ENCODE results near the gene SIK3.

Gene SIK3

GRCh38 chr11:116870054-116870453, 228.2 kb downstream of the SIK3 start:
- no peak for DNase-seq (ENCODE audit: low read depth in 2 of 2, low spot score in 1 of 2)

- no peak for DNase-seq (ENCODE audit: low read depth in 2 of 2, low spot score in 1 of 2)
Measured at GRCh38 chr11:116869610-116870009, 228.6 kb downstream of the SIK3 start.

- DNase-seq (ENCODE audit: low read depth in 2 of 2, low spot score in 1 of 2): no peak
Measured at GRCh38 chr11:116868066-116868465, 230.2 kb downstream of the SIK3 start.

- no peak for DNase-seq (ENCODE audit: low read depth in 2 of 2, low spot score in 1 of 2)
Measured at GRCh38 chr11:116867619-116868018, 230.6 kb downstream of the SIK3 start.

GRCh38 chr11:116866804-116867455, 231.3 kb downstream of the SIK3 start:
- DNase-seq (ENCODE audit: low read depth in 2 of 2, low spot score in 1 of 2): no peak

GRCh38 chr11:116865696-116866095, 232.5 kb downstream of the SIK3 start:
- DNase-seq (ENCODE audit: low read depth in 2 of 2, low spot score in 1 of 2): no peak

GRCh38 chr11:116864531-116864930, 233.7 kb downstream of the SIK3 start:
- no peak for DNase-seq (ENCODE audit: low read depth in 2 of 2, low spot score in 1 of 2)

GRCh38 chr11:116862951-116863350, 235.3 kb downstream of the SIK3 start:
- no peak for DNase-seq (ENCODE audit: low read depth in 2 of 2, low spot score in 1 of 2)

GRCh38 chr11:116862185-116862584, 236.0 kb downstream of the SIK3 start:
- no peak for DNase-seq (ENCODE audit: low read depth in 2 of 2, low spot score in 1 of 2)

GRCh38 chr11:116861539-116861938, 236.7 kb downstream of the SIK3 start:
- DNase-seq (ENCODE audit: low read depth in 2 of 2, low spot score in 1 of 2): no peak

- no peak for DNase-seq (ENCODE audit: low read depth in 2 of 2, low spot score in 1 of 2)
Measured at GRCh38 chr11:116860303-116860702, 237.9 kb downstream of the SIK3 start.

- DNase-seq (ENCODE audit: low read depth in 2 of 2, low spot score in 1 of 2): no peak
Measured at GRCh38 chr11:116859175-116859574, 239.1 kb downstream of the SIK3 start.

GRCh38 chr11:116857936-116858335, 240.3 kb downstream of the SIK3 start:
- no peak for DNase-seq (ENCODE audit: low read depth in 2 of 2, low spot score in 1 of 2)

GRCh38 chr11:116857316-116857715, 240.9 kb downstream of the SIK3 start:
- DNase-seq (ENCODE audit: low read depth in 2 of 2, low spot score in 1 of 2): no peak

- DNase-seq (ENCODE audit: low read depth in 2 of 2, low spot score in 1 of 2): no peak
Measured at GRCh38 chr11:116856423-116856822, 241.8 kb downstream of the SIK3 start.

- no peak for DNase-seq (ENCODE audit: low read depth in 2 of 2, low spot score in 1 of 2)
Measured at GRCh38 chr11:116855413-116855812, 242.8 kb downstream of the SIK3 start.

GRCh38 chr11:116853461-116854073, 244.7 kb downstream of the SIK3 start:
- DNase-seq (ENCODE audit: low read depth in 2 of 2, low spot score in 1 of 2): peak in 1 of 2 donors; percentile 27

GRCh38 chr11:116852261-116853031, 245.8 kb downstream of the SIK3 start:
- DNase-seq (ENCODE audit: low read depth in 2 of 2, low spot score in 1 of 2): no peak

- DNase-seq (ENCODE audit: low read depth in 2 of 2, low spot score in 1 of 2): peak in 1 of 2 donors; percentile 21
Measured at GRCh38 chr11:116851626-116852025, 246.6 kb downstream of the SIK3 start.

GRCh38 chr11:116849486-116849885, 248.7 kb downstream of the SIK3 start:
- no peak for DNase-seq (ENCODE audit: low read depth in 2 of 2, low spot score in 1 of 2)

GRCh38 chr11:116849060-116849459, 249.2 kb downstream of the SIK3 start:
- DNase-seq (ENCODE audit: low read depth in 2 of 2, low spot score in 1 of 2): no peak

GRCh38 chr11:116847612-116848011, 250.6 kb downstream of the SIK3 start:
- no peak for DNase-seq (ENCODE audit: low read depth in 2 of 2, low spot score in 1 of 2)
